Measurements from ENCODE around the gene SH3GLB2.
A peak's percentile ranks its signal among the peaks of the same experiment; 100 is the strongest.
"Not testable (repeated sequence)": the region's sequence is repeated elsewhere in the genome, so short reads cannot be mapped to it uniquely, and the experiment has no call there.

The SH3GLB2 gene

GRCh38 chr9:128998462-128998861, 29.7 kb downstream of the SH3GLB2 start:
- DNase-seq (ENCODE audit: low spot score), result no peak

- DNase-seq (ENCODE audit: low spot score), result no peak
Measured at GRCh38 chr9:128995791-128996190, 32.3 kb downstream of the SH3GLB2 start.

DNA sequence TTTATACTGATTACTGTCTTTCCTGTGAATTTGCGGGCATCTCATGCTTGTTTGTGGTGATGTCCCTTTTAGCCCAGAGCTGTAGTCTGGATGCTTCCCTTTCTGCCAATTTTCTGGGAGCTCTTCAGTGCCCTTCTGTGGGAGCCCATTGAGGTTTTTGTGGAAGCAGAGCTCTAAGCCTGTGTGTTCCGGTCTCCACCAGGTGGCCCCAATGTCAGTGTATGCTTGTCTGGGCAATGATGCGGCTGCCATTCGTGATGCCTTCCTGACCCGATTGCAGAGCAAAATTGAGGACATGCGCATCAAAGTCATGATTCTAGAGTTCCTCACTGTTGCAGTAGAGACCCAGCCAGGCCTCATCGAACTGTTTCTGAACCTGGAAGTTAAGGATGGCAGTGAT, 35.1 kb downstream of the SH3GLB2 start:
- DNase-seq (ENCODE audit: low spot score), result peak; percentile 82

GRCh38 chr9:128987805-128988204, 40.3 kb downstream of the SH3GLB2 start:
- peak; percentile 45 for DNase-seq (ENCODE audit: low spot score)

DNA sequence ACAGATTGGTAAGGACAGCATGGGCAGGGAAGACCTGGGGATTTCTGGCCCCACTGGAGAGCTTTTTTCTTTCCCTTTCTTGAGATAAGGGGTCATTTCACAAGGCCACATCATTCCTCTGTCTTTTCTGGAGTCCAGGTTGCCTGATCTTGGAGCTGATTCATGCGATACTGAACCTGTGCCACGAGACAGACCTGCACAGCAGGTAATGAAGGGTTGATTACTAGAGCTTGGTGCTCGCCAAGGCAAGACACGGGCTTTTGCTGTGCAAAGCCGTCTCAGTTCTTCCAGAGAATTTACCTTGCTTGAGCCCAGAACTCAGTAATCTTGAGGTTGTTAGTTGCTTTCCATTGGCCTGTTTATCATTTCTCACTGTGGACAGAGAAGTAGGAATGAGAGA, 41.5 kb downstream of the SH3GLB2 start:
- DNase-seq (ENCODE audit: low spot score), result no peak

GRCh38 chr9:128983536-128983935, 44.6 kb downstream of the SH3GLB2 start:
- DNase-seq (ENCODE audit: low spot score), result no peak

DNA sequence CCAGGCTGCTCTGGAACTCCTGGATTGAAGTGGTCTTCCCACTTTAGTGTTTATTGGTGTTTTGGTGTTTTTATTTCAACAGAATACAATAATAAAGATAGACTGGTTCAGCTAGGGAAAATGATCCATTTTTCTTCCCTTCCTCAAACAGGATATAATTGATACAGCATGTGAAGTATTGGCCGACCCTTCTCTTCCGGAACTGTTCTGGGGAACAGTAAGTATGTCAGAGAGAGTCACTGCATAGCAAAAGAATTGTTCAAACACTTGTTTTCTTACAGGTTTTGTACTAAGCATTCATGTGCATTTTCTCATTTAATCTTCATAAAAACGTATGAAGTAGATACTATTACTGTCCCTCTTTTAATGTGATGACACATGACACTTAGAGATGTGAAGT, 49.0 kb downstream of the SH3GLB2 start:
- no peak for DNase-seq (ENCODE audit: low spot score)

DNA sequence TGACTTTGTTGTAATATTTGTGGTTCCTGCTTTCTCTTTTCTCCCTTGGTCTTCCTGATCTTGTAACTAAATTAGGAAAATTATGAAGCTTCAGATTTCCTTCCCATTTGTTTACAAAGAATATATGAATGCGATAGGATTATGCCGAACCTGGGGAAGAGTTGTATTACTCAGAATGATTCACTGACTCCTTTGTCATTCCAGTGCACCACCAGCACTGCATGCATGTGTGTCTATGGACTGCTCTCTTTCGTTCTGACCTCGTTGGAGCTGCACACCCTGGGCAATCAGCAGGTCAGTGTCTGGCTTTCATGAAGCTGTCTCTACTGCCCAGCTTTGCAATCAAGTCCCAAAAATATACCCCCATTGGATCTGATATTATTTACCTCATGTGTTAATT, 55.2 kb downstream of the SH3GLB2 start:
- DNase-seq (ENCODE audit: low spot score), result no peak

GRCh38 chr9:128969491-128969890, 58.6 kb downstream of the SH3GLB2 start:
- no peak for DNase-seq (ENCODE audit: low spot score)

DNA sequence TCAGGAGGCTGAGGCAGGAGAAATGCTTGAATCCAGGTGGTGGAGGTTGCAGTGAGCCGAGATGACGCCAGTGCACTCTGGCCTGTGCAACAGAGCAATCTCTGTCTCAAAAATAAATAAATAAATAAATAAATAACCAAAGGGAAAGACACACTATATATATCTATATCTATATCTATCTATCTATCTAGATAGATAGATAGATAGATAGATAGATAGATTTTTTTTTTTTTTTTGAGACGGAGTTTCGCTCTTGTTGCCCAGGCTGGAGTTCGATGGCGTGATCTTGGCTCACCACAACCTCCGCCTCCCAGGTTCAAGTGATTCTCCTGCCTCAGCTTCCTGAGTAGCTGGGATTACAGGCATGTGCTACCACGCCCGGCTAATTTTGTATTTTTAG, 66.7 kb downstream of the SH3GLB2 start:
- DNase-seq (ENCODE audit: low spot score), result not testable (repeated sequence)

Measured in Ammon's horn (tissue), 1 donor.